VCaP (cell line): ENCODE data around the gene ADO.
A peak's percentile ranks its signal among the peaks of the same experiment; 100 is the strongest.

Source experiments
- H3K27ac ChIP-seq: fragments of 450-650 bp; 2 replicates; pipeline ENCODE4 v1.5.1; 2017
- CTCF ChIP-seq: fragments of 450-650 bp; conservative IDR thresholded peaks from 2 replicates; pipeline ENCODE4 v1.5.1; 2017; ENCODE audit warnings: mild to moderate bottlenecking, moderate library complexity

Gene ADO

GRCh38 chr10:62804356-62805230 is at the start of gene ADO:
Gene ADO (plus strand): TSS chr10:62804720. CDS start chr10:62805060, 340 bp downstream.
- peak within 1 kb of the TSS; percentile 93 for H3K27ac ChIP-seq
- TF ChIP-seq CTCF: no peak

GRCh38 chr10:62754963-62755362 is 49.6 kb upstream of the ADO start:
- TF ChIP-seq CTCF: no peak
- no peak overlapping the region for H3K27ac ChIP-seq

- TF ChIP-seq CTCF: no peak
- no peak overlapping the region for H3K27ac ChIP-seq
Measured at GRCh38 chr10:62755662-62756653, 48.6 kb upstream of the ADO start.

- TF ChIP-seq CTCF: no peak
- H3K27ac ChIP-seq: no peak overlapping the region
Measured at GRCh38 chr10:62759599-62760175, 44.8 kb upstream of the ADO start.

- no peak for TF ChIP-seq CTCF
- H3K27ac ChIP-seq: no peak overlapping the region
Measured at GRCh38 chr10:62760401-62760800, 44.1 kb upstream of the ADO start.

GRCh38 chr10:62761115-62761514 is 43.4 kb upstream of the ADO start:
- TF ChIP-seq CTCF: no peak
- H3K27ac ChIP-seq: no peak overlapping the region

GRCh38 chr10:62763155-62763554 is 41.4 kb upstream of the ADO start:
- no peak overlapping the region for H3K27ac ChIP-seq
- TF ChIP-seq CTCF: no peak
